HG03280 (cell line): ENCODE results near the gene PTPRN2.

ENCODE experiments used
- ATAC-seq: cut with Tn5 transposase; IDR thresholded peaks from one replicate; pipeline ENCODE4 v1.9.1; 2021; ENCODE audit warnings: mild to moderate bottlenecking, moderate library complexity; ENCODE audit not compliant: unreplicated experiment

The PTPRN2 gene

GRCh38 chr7:157690833-157691585 is 896.6 kb downstream of the PTPRN2 start:
- no peak for ATAC-seq

GRCh38 chr7:157690058-157690832 is 897.4 kb downstream of the PTPRN2 start:
- ATAC-seq = no peak

GRCh38 chr7:157689269-157690057 is 898.2 kb downstream of the PTPRN2 start:
- no peak for ATAC-seq

- ATAC-seq = no peak
Measured at GRCh38 chr7:157688533-157689268, 898.9 kb downstream of the PTPRN2 start.

- no peak for ATAC-seq
Measured at GRCh38 chr7:157687845-157688532, 899.6 kb downstream of the PTPRN2 start.

GRCh38 chr7:157687158-157687557 is 900.5 kb downstream of the PTPRN2 start:
- ATAC-seq = no peak

GRCh38 chr7:157686285-157686894 is 901.2 kb downstream of the PTPRN2 start:
- ATAC-seq = no peak

- no peak for ATAC-seq
Measured at GRCh38 chr7:157685430-157686284, 902.0 kb downstream of the PTPRN2 start.

GRCh38 chr7:157684909-157685429 is 902.7 kb downstream of the PTPRN2 start:
- ATAC-seq = no peak

GRCh38 chr7:157684157-157684908 is 903.3 kb downstream of the PTPRN2 start:
- no peak for ATAC-seq

- ATAC-seq = no peak
Measured at GRCh38 chr7:157683747-157684156, 903.9 kb downstream of the PTPRN2 start.

GRCh38 chr7:157682946-157683746 is 904.5 kb downstream of the PTPRN2 start:
- ATAC-seq = no peak

GRCh38 chr7:157682064-157682945 is 905.3 kb downstream of the PTPRN2 start:
- ATAC-seq = no peak

GRCh38 chr7:157679607-157680006 is 908.0 kb downstream of the PTPRN2 start:
- ATAC-seq = no peak

- no peak for ATAC-seq
Measured at GRCh38 chr7:157678501-157678900, 909.1 kb downstream of the PTPRN2 start.
